ENCODE measurements around the gene CWF19L2.

CWF19L2 gene

GRCh38 chr11:107453594-107454286 lies 3.9 kb downstream of the CWF19L2 start:
- H3K4me3 ChIP-seq (replicated peaks; ENCODE audit: low read depth, low read length): no peak overlapping the region
- peaks cover 7% of the 10 kb centered on the region for H3K36me3 ChIP-seq (ENCODE audit: control insufficient read depth, insufficient read depth, low read length)
- H3K27me3 ChIP-seq (replicated peaks; ENCODE audit: control insufficient read depth, insufficient read depth, low read length): no peaks in the 10 kb centered on the region
- no peak for TF ChIP-seq CTCF (IDR thresholded peaks at IDR 0.05; ENCODE audit: insufficient read depth, low read length, poor library complexity, severe bottlenecking)
- DNase-seq (ENCODE audit: extremely low read depth, insufficient read length): no peak

GRCh38 chr11:107446822-107447431 lies 10.7 kb downstream of the CWF19L2 start:
- no peak for DNase-seq (ENCODE audit: extremely low read depth, insufficient read length)
- no peak for TF ChIP-seq CTCF (IDR thresholded peaks at IDR 0.05; ENCODE audit: insufficient read depth, low read length, poor library complexity, severe bottlenecking)
- Histone ChIP-seq H3K36me3 (ENCODE audit: control insufficient read depth, insufficient read depth, low read length) (no peaks in the 10 kb centered on the region; the same call in none of the 2 replicates), H3K4me3 (replicated peaks; ENCODE audit: low read depth, low read length) (no peak overlapping the region), H3K27me3 (replicated peaks; ENCODE audit: control insufficient read depth, insufficient read depth, low read length) (no peaks in the 10 kb centered on the region)

GRCh38 chr11:107442715-107443215 lies 14.9 kb downstream of the CWF19L2 start:
- no peak for DNase-seq (ENCODE audit: extremely low read depth, insufficient read length)
- Histone ChIP-seq H3K36me3 (ENCODE audit: control insufficient read depth, insufficient read depth, low read length) (peaks cover 4% of the 10 kb centered on the region), H3K27me3 (replicated peaks; ENCODE audit: control insufficient read depth, insufficient read depth, low read length) (no peaks in the 10 kb centered on the region), H3K4me3 (replicated peaks; ENCODE audit: low read depth, low read length) (no peak overlapping the region)
- no peak for TF ChIP-seq CTCF (IDR thresholded peaks at IDR 0.05; ENCODE audit: insufficient read depth, low read length, poor library complexity, severe bottlenecking)

- H3K27me3 ChIP-seq (replicated peaks; ENCODE audit: control insufficient read depth, insufficient read depth, low read length): no peaks in the 10 kb centered on the region
- TF ChIP-seq CTCF (IDR thresholded peaks at IDR 0.05; ENCODE audit: insufficient read depth, low read length, poor library complexity, severe bottlenecking): no peak
- no peak overlapping the region for H3K4me3 ChIP-seq (replicated peaks; ENCODE audit: low read depth, low read length)
- DNase-seq (ENCODE audit: extremely low read depth, insufficient read length): no peak
- peaks cover 4% of the 10 kb centered on the region for H3K36me3 ChIP-seq (ENCODE audit: control insufficient read depth, insufficient read depth, low read length)
Observed at GRCh38 chr11:107439586-107440167, 17.9 kb downstream of the CWF19L2 start.

GRCh38 chr11:107438148-107438547 lies 19.5 kb downstream of the CWF19L2 start:
- DNase-seq (ENCODE audit: extremely low read depth, insufficient read length): no peak
- peaks cover 4% of the 10 kb centered on the region for H3K36me3 ChIP-seq (ENCODE audit: control insufficient read depth, insufficient read depth, low read length)
- no peaks in the 10 kb centered on the region for H3K27me3 ChIP-seq (replicated peaks; ENCODE audit: control insufficient read depth, insufficient read depth, low read length)
- TF ChIP-seq CTCF (IDR thresholded peaks at IDR 0.05; ENCODE audit: insufficient read depth, low read length, poor library complexity, severe bottlenecking): no peak
- H3K4me3 ChIP-seq (replicated peaks; ENCODE audit: low read depth, low read length): no peak overlapping the region

All from GM06990 (cell line).